Umbilical cord (tissue), 2 donors: ENCODE data around the gene WDR4. TPM values are rescaled to one million over a fixed set of nuclear protein-coding genes. Genes with fewer than 3 reads are reported as not detected.
A peak's percentile ranks its signal among the peaks of the same experiment; 100 is the strongest.
"Not testable (repeated sequence)": the region's sequence is repeated elsewhere in the genome, so short reads cannot be mapped to it uniquely, and the experiment has no call there.

Experiments
- DNase-seq: peaks from one replicate; pipeline ENCODE4 v3.0.0-alpha.2; 2015; ENCODE audit warnings: low spot score
- total RNA-seq: library from RNA; depleted of rRNA; stranded (reverse); fragments of >200 nt; gene quantifications from one replicate; pipeline ENCODE4 v1.2.3, GENCODE V29; 2014; ENCODE audit warnings: low replicate concordance; ENCODE audit not compliant: insufficient read depth

WDR4 gene
- total RNA-seq, 1 donor from 2014 or later: 18.5 TPM

GRCh38 chr21:42839271-42840231 is 39.8 kb downstream of the WDR4 start:
- DNase-seq: no peak

GRCh38 chr21:42838212-42838690 is 41.1 kb downstream of the WDR4 start:
- not testable (repeated sequence) for DNase-seq

- DNase-seq: no peak
These were observed 41.7 kb downstream of the WDR4 start for GRCh38 chr21:42837421-42838211.

- no peak for DNase-seq
These were observed 42.5 kb downstream of the WDR4 start for GRCh38 chr21:42836767-42837301.

GRCh38 chr21:42836402-42836666 is 43.0 kb downstream of the WDR4 start:
- no peak for DNase-seq

- DNase-seq: no peak
These were observed 43.5 kb downstream of the WDR4 start for GRCh38 chr21:42835611-42836401.

GRCh38 chr21:42835211-42835610 is 44.1 kb downstream of the WDR4 start:
- no peak for DNase-seq

- DNase-seq: no peak
These were observed 44.6 kb downstream of the WDR4 start for GRCh38 chr21:42834726-42835191.

- no peak for DNase-seq
These were observed 45.2 kb downstream of the WDR4 start for GRCh38 chr21:42833859-42834725.

- DNase-seq: no peak
These were observed 45.9 kb downstream of the WDR4 start for GRCh38 chr21:42833439-42833815.

GRCh38 chr21:42832321-42832630 is 47.1 kb downstream of the WDR4 start:
- DNase-seq: not testable (repeated sequence)

GRCh38 chr21:42830456-42831455 is 48.6 kb downstream of the WDR4 start:
- no peak for DNase-seq

GRCh38 chr21:42829954-42830353 is 49.4 kb downstream of the WDR4 start:
- DNase-seq: no peak

- DNase-seq: no peak
These were observed 49.9 kb downstream of the WDR4 start for GRCh38 chr21:42829417-42829816.

GRCh38 chr21:42827588-42827987 is 51.8 kb downstream of the WDR4 start:
- no peak for DNase-seq

GRCh38 chr21:42820616-42821465 is 58.5 kb downstream of the WDR4 start:
- no peak for DNase-seq

- no peak for DNase-seq
These were observed 59.3 kb downstream of the WDR4 start for GRCh38 chr21:42819861-42820615.

- peak; percentile 23 for DNase-seq
These were observed 61.0 kb downstream of the WDR4 start for GRCh38 chr21:42818328-42818749.
